ENCODE data around the gene EFNA2.

DNA sequence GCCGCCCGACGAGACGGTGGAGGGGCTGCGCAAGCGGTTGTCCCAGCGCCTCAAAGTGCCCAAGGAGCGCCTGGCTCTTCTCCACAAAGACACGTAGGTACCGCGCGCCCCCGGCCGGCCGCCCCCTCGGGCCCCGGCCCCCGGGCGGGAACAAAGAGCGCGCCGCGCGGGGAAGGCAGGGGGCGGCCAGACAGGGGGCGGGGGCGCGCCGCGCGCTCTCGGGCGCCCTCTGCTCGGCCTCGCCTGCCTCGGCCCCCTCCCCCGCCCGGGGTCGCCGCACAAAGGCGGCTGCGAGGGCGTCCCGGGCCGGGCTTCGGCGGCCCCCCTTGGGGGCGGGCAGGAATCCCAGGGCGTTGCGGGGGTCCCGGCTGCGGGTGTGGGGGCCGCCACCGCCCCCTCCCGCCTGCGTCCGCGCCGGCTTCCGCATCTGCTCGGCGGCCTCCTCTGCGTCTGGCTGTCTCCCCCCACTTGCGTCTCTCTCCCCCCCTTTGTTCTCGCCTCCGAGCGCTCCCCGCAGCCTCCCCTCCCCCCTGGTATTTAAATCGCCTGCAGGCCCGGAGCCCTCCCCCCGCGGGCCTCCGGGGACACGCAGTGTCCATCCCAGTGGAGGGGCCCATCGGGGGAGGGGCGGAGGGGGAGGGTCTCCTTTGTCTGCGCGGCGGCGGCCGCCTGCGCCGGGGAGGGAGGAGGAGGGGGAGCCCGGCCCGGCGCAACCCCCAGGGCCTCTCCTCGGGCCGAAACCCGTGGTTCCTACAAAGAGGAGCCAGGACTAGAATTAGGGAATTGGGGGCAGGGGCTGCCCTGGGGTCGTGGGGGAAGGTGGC is 35.0 kb upstream of the EFNA2 start:
- TF ChIP-seq, protein P1, sequence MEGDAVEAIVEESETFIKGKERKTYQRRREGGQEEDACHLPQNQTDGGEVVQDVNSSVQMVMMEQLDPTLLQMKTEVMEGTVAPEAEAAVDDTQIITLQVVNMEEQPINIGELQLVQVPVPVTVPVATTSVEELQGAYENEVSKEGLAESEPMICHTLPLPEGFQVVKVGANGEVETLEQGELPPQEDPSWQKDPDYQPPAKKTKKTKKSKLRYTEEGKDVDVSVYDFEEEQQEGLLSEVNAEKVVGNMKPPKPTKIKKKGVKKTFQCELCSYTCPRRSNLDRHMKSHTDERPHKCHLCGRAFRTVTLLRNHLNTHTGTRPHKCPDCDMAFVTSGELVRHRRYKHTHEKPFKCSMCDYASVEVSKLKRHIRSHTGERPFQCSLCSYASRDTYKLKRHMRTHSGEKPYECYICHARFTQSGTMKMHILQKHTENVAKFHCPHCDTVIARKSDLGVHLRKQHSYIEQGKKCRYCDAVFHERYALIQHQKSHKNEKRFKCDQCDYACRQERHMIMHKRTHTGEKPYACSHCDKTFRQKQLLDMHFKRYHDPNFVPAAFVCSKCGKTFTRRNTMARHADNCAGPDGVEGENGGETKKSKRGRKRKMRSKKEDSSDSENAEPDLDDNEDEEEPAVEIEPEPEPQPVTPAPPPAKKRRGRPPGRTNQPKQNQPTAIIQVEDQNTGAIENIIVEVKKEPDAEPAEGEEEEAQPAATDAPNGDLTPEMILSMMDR (IDR thresholded peaks at IDR 0.05), result no peak
- no peak for TF ChIP-seq MYBL2 (CRISPR knock-in tag; IDR thresholded peaks at IDR 0.05)
- TF ChIP-seq, protein P2, sequence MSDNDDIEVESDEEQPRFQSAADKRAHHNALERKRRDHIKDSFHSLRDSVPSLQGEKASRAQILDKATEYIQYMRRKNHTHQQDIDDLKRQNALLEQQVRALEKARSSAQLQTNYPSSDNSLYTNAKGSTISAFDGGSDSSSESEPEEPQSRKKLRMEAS (CRISPR knock-in tag; IDR thresholded peaks at IDR 0.05), result no peak; the same call in 1 of the 2 replicates
- no peak for TF ChIP-seq CREM (CRISPR knock-in tag; IDR thresholded peaks at IDR 0.05)
- no peak for TF ChIP-seq CREB1 (CRISPR knock-in tag; IDR thresholded peaks at IDR 0.05)
- TF ChIP-seq, protein P3, sequence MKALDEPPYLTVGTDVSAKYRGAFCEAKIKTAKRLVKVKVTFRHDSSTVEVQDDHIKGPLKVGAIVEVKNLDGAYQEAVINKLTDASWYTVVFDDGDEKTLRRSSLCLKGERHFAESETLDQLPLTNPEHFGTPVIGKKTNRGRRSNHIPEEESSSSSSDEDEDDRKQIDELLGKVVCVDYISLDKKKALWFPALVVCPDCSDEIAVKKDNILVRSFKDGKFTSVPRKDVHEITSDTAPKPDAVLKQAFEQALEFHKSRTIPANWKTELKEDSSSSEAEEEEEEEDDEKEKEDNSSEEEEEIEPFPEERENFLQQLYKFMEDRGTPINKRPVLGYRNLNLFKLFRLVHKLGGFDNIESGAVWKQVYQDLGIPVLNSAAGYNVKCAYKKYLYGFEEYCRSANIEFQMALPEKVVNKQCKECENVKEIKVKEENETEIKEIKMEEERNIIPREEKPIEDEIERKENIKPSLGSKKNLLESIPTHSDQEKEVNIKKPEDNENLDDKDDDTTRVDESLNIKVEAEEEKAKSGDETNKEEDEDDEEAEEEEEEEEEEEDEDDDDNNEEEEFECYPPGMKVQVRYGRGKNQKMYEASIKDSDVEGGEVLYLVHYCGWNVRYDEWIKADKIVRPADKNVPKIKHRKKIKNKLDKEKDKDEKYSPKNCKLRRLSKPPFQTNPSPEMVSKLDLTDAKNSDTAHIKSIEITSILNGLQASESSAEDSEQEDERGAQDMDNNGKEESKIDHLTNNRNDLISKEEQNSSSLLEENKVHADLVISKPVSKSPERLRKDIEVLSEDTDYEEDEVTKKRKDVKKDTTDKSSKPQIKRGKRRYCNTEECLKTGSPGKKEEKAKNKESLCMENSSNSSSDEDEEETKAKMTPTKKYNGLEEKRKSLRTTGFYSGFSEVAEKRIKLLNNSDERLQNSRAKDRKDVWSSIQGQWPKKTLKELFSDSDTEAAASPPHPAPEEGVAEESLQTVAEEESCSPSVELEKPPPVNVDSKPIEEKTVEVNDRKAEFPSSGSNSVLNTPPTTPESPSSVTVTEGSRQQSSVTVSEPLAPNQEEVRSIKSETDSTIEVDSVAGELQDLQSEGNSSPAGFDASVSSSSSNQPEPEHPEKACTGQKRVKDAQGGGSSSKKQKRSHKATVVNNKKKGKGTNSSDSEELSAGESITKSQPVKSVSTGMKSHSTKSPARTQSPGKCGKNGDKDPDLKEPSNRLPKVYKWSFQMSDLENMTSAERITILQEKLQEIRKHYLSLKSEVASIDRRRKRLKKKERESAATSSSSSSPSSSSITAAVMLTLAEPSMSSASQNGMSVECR (CRISPR knock-in tag; IDR thresholded peaks at IDR 0.05; ENCODE audit: borderline replicate concordance), result no peak
- no peak for TF ChIP-seq IRF2 (CRISPR knock-in tag; IDR thresholded peaks at IDR 0.05; ENCODE audit: borderline replicate concordance, low read depth)
- TF ChIP-seq CDX4 (CRISPR knock-in tag; IDR thresholded peaks at IDR 0.05; ENCODE audit: borderline replicate concordance), result no peak
- TF ChIP-seq FOXP1 (CRISPR knock-in tag; IDR thresholded peaks at IDR 0.05; ENCODE audit: borderline replicate concordance), result no peak
- TF ChIP-seq TEAD1 (CRISPR knock-in tag; IDR thresholded peaks at IDR 0.05), result no peak
- TF ChIP-seq, protein P4, sequence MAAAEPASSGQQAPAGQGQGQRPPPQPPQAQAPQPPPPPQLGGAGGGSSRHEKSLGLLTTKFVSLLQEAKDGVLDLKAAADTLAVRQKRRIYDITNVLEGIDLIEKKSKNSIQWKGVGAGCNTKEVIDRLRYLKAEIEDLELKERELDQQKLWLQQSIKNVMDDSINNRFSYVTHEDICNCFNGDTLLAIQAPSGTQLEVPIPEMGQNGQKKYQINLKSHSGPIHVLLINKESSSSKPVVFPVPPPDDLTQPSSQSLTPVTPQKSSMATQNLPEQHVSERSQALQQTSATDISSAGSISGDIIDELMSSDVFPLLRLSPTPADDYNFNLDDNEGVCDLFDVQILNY (CRISPR knock-in tag; IDR thresholded peaks at IDR 0.05), result no peak
- TF ChIP-seq, protein P5, sequence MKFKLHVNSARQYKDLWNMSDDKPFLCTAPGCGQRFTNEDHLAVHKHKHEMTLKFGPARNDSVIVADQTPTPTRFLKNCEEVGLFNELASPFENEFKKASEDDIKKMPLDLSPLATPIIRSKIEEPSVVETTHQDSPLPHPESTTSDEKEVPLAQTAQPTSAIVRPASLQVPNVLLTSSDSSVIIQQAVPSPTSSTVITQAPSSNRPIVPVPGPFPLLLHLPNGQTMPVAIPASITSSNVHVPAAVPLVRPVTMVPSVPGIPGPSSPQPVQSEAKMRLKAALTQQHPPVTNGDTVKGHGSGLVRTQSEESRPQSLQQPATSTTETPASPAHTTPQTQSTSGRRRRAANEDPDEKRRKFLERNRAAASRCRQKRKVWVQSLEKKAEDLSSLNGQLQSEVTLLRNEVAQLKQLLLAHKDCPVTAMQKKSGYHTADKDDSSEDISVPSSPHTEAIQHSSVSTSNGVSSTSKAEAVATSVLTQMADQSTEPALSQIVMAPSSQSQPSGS (CRISPR knock-in tag; IDR thresholded peaks at IDR 0.05; ENCODE audit: borderline replicate concordance, low read depth), result no peak

Measured in WTC11 (cell line).